ENCODE results near the gene RBM8A. TPM values are rescaled to one million over a fixed set of nuclear protein-coding genes. Genes with fewer than 3 reads are reported as not detected.

The RBM8A gene
- total RNA-seq, 1 experiment from 2014 or later = 482 TPM

Other genes starting within 250 kb of the RBM8A start
- gene PDZK1, start 220.1 kb downstream of the RBM8A start, total RNA-seq (2014; rRNA removed) = 2.3 and 4.2 TPM in 2 replicates
- not detected in 2 replicates for gene CD160, start 208.0 kb downstream of the RBM8A start, total RNA-seq (2014; rRNA removed)
- 15.2 and 15.9 TPM in 2 replicates for gene RNF115, start 103.4 kb downstream of the RBM8A start, total RNA-seq (2014; rRNA removed)
- gene POLR3C, start 103.3 kb downstream of the RBM8A start, total RNA-seq (2014; rRNA removed) = 35.8 and 41.5 TPM in 2 replicates
- 2.4 and 3.0 TPM in 2 replicates for gene NUDT17, start 81.9 kb downstream of the RBM8A start, total RNA-seq (2014; rRNA removed)
- gene PIAS3, start 68.4 kb downstream of the RBM8A start, total RNA-seq (2014; rRNA removed) = 25.2 and 27.2 TPM in 2 replicates
- 0.07 and 0.40 TPM in 2 replicates for gene ANKRD35, start 41.6 kb downstream of the RBM8A start, total RNA-seq (2014; rRNA removed)
- 0.81 and 1.9 TPM in 2 replicates for gene ITGA10, start 17.4 kb downstream of the RBM8A start, total RNA-seq (2014; rRNA removed)
- gene PEX11B, start 8.8 kb downstream of the RBM8A start, total RNA-seq (2014; rRNA removed) = 27.4 and 31.3 TPM in 2 replicates
- 12.5 and 13.6 TPM in 2 replicates for gene LIX1L, start 30.5 kb upstream of the RBM8A start, total RNA-seq (2014; rRNA removed)
- 0.29 and 2.8 TPM in 2 replicates for gene ANKRD34A, start 37.1 kb upstream of the RBM8A start, total RNA-seq (2014; rRNA removed)
- 3.7 and 8.4 TPM in 2 replicates for gene POLR3GL, start 37.2 kb upstream of the RBM8A start, total RNA-seq (2014; rRNA removed)
- gene TXNIP, start 69.1 kb upstream of the RBM8A start, total RNA-seq (2014; rRNA removed) = 45.3 and 66.6 TPM in 2 replicates
- gene HJV, start 94.3 kb upstream of the RBM8A start, total RNA-seq (2014; rRNA removed) = not detected in 2 replicates
- 1.4 and 1.5 TPM in 2 replicates for gene NBPF10, start 217.3 kb upstream of the RBM8A start, total RNA-seq (2014; rRNA removed)

Data from PC-3 (cell line).